GM21526 (cell line): ENCODE measurements around the gene CAPN12.
"Not testable (repeated sequence)": the region's sequence is repeated elsewhere in the genome, so short reads cannot be mapped to it uniquely, and the experiment has no call there.

Source experiments
- ATAC-seq: cut with Tn5 transposase; IDR thresholded peaks from one replicate; pipeline ENCODE4 v1.9.1; 2021; ENCODE audit warnings: moderate library complexity; ENCODE audit not compliant: unreplicated experiment, low FRiP score

Gene CAPN12

DNA sequence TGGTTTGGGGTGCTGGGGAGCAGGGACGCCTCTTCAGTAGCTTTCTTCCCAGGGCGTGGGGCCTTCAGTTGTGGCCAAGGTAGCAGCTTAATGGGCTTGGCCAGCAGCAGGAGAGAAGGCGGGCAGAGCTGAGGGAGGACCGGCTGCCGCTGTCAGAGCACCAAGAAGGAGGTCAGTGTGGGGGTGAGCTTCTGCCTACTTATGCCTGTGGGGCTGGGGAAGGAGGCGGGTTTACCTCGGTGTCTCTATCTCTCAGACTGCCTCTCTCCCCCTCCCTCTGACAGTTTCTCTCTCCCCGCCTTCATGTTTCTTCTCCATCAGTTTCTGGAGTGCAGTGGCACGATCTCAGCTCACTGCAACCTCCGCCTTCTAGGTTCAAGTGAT, at the start of gene CAPN12:
CAPN12 (minus strand) TSS at position 177 of the 384 bp plus-strand sequence. CDS start 309 bp downstream, outside the sequence.
- ATAC-seq, result no peak

- no peak for ATAC-seq
Observed at GRCh38 chr19:38793671-38794070, 49.4 kb upstream of the CAPN12 start.

DNA sequence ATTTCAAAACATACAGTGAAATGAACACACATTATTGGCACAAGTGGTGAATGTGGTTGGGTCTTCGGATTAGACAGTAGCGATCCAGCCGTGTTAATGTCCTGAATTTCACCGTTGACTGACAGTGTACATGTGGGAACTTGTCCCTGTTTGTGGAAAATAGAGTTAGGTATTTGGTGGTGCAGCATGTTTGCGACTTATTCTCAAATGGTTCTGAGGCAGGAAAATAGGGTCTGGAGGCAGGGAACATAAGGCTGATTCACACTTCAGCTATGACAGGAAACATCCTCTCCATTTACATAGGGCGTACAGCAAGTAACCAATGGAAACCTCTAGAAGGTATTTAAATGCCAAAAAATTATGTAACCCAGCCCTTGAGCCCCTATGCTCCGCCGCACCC, 48.9 kb upstream of the CAPN12 start:
- ATAC-seq, result no peak

- ATAC-seq, result no peak
Observed at GRCh38 chr19:38792250-38793111, 48.2 kb upstream of the CAPN12 start.

DNA sequence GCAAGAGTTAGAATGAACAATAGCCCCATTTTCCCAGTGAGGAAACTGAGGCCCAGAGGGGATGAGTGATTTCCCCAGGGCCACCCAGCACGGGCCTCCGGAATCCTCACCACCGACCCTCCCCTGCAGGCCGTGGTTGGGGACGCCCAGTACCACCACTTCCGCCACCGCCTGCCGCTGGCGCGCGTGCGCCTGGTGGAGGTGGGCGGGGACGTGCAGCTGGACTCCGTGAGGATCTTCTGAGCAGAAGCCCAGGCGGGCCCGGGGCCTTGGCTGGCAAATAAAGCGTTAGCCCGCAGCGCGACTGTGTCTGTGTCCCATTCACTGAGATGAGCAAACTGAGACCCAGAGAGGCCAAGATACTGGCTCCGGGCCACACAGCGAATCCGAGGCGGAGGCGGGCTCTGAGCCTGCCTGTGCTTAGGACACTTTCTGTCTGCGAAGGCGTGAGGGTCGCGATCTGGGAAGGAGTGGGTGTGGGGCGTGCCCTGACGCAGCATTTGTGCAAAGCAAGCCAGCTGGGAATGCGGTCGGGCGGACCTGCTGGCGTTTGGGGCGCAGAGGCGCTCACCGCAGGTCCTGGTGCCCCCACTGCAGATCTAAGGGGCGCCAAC, 47.3 kb upstream of the CAPN12 start:
- not testable (repeated sequence) for ATAC-seq

- ATAC-seq, result not testable (repeated sequence)
Observed at GRCh38 chr19:38790507-38791403, 46.5 kb upstream of the CAPN12 start.

- no peak for ATAC-seq
Observed at GRCh38 chr19:38788478-38789243, 44.4 kb upstream of the CAPN12 start, which contains the start of gene LGALS7B. LGALS7B (plus strand) TSS chr19:38789200; CDS start chr19:38789227, 27 bp downstream.

DNA sequence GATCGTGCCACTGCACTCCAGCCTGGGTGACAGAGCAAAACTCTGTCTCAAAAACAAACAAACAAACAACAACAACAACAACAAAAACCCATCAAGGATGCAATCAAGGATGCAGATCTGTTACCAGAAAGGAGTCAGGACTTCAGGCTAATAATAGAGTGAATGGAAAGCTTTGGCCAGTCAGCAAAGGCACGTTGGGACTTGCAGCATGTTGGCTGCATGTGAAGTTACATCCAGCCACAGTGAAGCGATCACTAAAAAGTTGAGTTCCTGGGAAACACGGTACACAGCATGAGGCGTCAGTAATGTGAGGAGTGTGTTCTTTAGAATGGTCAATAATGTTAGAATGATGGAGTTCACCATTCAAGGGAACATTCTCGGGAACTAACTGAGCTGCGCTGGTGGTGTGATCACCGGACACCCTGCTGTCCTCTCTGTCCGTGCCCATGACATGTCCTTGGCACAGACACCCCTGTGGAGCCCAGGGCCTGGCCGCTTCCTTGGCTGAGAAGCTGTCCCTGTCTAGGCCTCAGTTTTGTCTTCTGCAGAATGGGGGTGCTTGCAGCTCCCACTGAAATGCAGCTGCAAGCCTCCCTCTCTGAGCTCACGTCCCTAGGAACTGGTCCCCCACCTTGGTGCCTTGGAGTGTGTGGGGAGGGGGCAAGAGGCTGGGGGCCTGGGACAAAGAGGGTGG, 42.4 kb upstream of the CAPN12 start:
- ATAC-seq, result no peak

DNA sequence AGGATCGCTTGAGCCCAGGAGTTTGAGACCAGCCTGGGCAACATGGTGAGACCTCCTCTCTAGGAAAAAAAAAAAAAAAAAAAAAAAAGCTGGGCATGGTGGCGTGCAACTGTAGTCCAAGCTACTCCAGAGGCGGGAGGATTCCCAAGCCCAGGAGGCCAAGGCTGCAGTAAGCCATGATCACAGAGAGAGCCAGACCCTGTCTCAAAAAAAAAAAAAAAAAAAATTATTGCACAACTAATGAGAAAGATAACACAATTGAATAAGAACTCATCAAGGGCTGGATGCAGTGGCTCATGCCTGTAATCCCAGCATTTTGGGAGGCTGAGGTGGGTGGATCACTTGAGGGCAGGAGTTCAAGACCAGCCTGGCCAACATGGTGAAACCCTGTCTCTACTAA, 41.8 kb upstream of the CAPN12 start:
- ATAC-seq, result not testable (repeated sequence)

- ATAC-seq, result no peak
Observed at GRCh38 chr19:38785187-38785699, 41.0 kb upstream of the CAPN12 start.

GRCh38 chr19:38784224-38784623, 40.0 kb upstream of the CAPN12 start:
- no peak for ATAC-seq

DNA sequence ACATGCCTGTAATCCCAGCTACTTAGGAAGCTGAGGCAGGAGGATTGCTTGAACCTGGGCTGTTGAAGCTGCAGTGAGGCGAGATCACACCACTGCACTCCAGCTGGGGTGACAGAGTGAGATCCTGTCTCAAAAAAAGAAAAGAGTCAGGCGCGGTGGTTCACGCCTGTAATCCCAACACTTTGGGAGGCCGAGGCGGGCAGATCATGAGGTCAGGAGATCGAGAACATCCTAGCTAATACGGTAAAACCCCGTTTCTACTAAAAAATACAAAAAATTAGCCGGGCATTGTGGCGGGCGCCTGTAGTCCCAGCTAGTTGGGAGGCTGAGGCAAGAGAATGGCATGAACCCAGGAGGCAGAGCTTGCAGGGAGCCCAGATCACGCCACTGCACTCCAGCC, 37.9 kb upstream of the CAPN12 start:
- not testable (repeated sequence) for ATAC-seq

GRCh38 chr19:38781058-38781457, 36.8 kb upstream of the CAPN12 start:
- ATAC-seq, result no peak

GRCh38 chr19:38780443-38780842, 36.2 kb upstream of the CAPN12 start:
- no peak for ATAC-seq

- no peak for ATAC-seq
Observed at GRCh38 chr19:38778733-38779132, 34.5 kb upstream of the CAPN12 start.

DNA sequence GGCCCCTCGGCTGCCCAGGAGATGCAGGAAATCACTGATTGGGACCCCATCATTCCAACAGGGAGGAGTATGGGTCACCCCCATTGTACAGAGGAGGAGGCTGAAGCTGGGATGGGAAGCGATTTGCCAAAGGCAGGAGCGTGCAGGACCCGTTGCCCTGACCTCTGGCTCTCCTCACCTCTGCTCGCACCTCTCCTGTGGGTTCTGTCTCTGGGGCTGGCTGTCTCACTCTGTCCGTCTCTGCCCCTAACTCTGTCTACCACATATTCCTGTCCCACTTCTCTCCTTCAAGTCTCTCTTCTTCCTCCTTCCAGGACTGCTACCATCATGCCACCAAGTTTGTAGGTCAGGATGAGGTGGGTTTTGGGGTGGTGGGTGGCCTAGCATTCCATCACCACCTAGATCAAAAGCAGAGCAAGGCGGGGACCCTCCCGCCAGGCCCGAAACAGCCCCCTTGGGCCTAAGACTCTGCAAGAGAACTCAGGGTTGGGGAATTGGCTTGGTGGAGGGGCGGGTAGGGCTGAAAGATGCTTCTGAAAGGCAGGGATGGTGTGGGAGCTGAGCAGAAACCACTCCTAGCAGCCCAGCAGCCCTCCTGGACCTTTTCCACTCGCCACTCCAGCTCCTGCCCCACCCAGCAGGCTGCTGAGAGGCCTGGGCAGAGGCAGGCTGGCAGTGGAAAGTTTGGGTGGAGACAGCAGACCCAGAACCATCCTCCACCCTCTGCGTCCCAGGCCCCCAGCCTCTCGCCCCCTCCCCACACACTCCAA, 30.1 kb upstream of the CAPN12 start:
- no peak for ATAC-seq

DNA sequence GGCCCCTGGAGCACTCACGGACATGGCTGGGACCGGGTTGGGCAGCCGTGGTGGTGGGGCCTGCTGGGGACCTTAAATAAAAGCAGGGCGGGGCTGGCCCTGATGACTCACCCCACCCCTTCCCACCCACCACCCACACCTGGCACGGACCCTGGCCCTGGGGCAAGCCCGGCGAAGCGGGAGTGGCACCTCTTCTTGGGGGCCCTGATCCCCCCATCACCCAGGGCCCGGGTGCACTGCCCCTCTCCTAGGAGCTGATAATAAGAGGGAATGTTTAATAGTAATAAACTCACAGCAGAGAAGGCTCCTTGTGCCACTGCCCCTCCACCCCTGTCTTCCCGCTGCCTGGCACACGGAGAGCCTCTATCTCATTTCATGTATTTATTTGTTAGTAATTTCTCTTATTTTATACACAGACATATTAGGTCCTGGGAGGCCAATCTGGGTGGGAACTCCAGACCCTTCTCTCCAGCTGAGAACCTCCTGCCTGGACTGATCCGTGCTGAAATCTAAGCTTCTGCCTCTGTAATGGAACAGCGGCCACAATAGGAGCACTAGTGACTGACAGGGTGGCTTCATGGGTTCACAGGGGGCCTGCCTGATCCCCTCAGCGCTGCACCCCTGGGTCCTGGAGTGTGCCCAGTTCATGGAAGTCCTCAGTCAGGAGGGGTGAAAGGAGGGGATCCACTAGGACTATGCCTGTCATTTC, 29.3 kb upstream of the CAPN12 start, which contains the start of gene LGALS7:
LGALS7 (minus strand) TSS at position 49 of the 709 bp plus-strand sequence; CDS start at position 24, 25 bp downstream.
- no peak for ATAC-seq

- ATAC-seq, result not testable (repeated sequence)
Observed at GRCh38 chr19:38771569-38771968, 27.3 kb upstream of the CAPN12 start.
